Caco-2 (cell line): Measurements from ENCODE around the gene AMFR. TPM values are rescaled to one million over a fixed set of nuclear protein-coding genes. Genes with fewer than 3 reads are reported as not detected.
A peak's percentile ranks its signal among the peaks of the same experiment; 100 is the strongest.

Source experiments
- BruUV-seq: library from RNA; stranded (reverse); fragments of 400-500 nt; replicated peaks from 2 replicates; lab custom pipeline; 2021; lab: Mats Ljungman, UMichigan
- CTCF ChIA-PET: fragments of 300-600 bp; sonication (Branson Sonifier 250); formaldehyde crosslinking; loops from one replicate; lab custom pipeline; 2022; ENCODE audit warnings: antibody characterized with exemption; lab: Charles Lee
- POLR2A ChIA-PET: fragments of 300-600 bp; sonication (Branson Sonifier 250); formaldehyde crosslinking; loops from one replicate; lab custom pipeline; 2022; ENCODE audit warnings: antibody characterized with exemption; lab: Charles Lee
- DNase-seq, 2 experiments: peaks; one replicate each; pipeline versions ENCODE4 v3.0.0 to v3.0.0-alpha.2; 2020 to 2022
- H3K27me3 ChIP-seq: replicated peaks from 2 replicates; pipeline ENCODE4 v1.6.0; 2011; ENCODE audit warnings: low read length; ENCODE audit not compliant: control insufficient read depth, insufficient read depth
- H3K36me3 ChIP-seq: 2 replicates; pipeline ENCODE4 v1.5.1; 2011; ENCODE audit warnings: low read length; ENCODE audit not compliant: control insufficient read depth, insufficient read depth
- H3K4me1 ChIP-seq: fragments of 250-450 bp; sonication (Bioruptor Pico); 2 replicates; pipeline ENCODE4 v1.5.1; 2020; ENCODE audit warnings: mild to moderate bottlenecking
- H3K4me3 ChIP-seq: 2 replicates; pipeline ENCODE4 v1.5.1; 2011; ENCODE audit warnings: low read depth, mild to moderate bottlenecking, control low read depth, low read length
- H3K9me3 ChIP-seq: fragments of 250-450 bp; sonication (Bioruptor Pico); 2 replicates; pipeline ENCODE4 v1.5.1; 2020; ENCODE audit warnings: mild to moderate bottlenecking, moderate library complexity
- H3K27ac Mint-ChIP-seq: one replicate; pipeline ENCODE4 v1.8.0; 2022; ENCODE audit warnings: mixed read lengths; ENCODE audit not compliant: unreplicated experiment
- H3K27me3 Mint-ChIP-seq: one replicate; pipeline ENCODE4 v1.8.0; 2022; ENCODE audit warnings: mixed read lengths; ENCODE audit not compliant: insufficient read depth, unreplicated experiment
- H3K36me3 Mint-ChIP-seq: one replicate; pipeline ENCODE4 v1.8.0; 2022; ENCODE audit warnings: mild to moderate bottlenecking, mixed read lengths; ENCODE audit not compliant: insufficient read depth, unreplicated experiment
- H3K4me1 Mint-ChIP-seq: one replicate; pipeline ENCODE4 v1.8.0; 2022; ENCODE audit warnings: low read depth, mixed read lengths; ENCODE audit not compliant: unreplicated experiment
- H3K4me3 Mint-ChIP-seq: one replicate; pipeline ENCODE4 v1.8.0; 2022; ENCODE audit warnings: mild to moderate bottlenecking, moderate library complexity, mixed read lengths; ENCODE audit not compliant: unreplicated experiment
- H3K9me3 Mint-ChIP-seq: one replicate; pipeline ENCODE4 v1.8.0; 2022; ENCODE audit warnings: mixed read lengths; ENCODE audit not compliant: unreplicated experiment
- CTCF ChIP-seq, 2 experiments: fragments of 200-600 bp in 1 of 2; IDR thresholded peaks; 1 replicate in 1 of 2; 2 replicates in 1 of 2; pipeline versions ENCODE4 v1.5.1 to v1.8.0; 2011 to 2022; ENCODE audit warnings: antibody characterized with exemption in 1 of 2, control low read depth in 1 of 2, inconsistent platforms in 1 of 2, low read depth in 1 of 2, low read length in 1 of 2, mild to moderate bottlenecking in 1 of 2, moderate library complexity in 1 of 2; ENCODE audit not compliant: insufficient read depth in 1 of 2, severe bottlenecking in 1 of 2, unreplicated experiment in 1 of 2
- intact Hi-C: fragments of 100-400 bp; cut with micrococcal nuclease; formaldehyde crosslinking; loops from one replicate; pipeline ENCODE4 v1.10.0; 2022; ENCODE audit not compliant: unreplicated experiment
- total RNA-seq: library from RNA; stranded (reverse); gene quantifications from 2 replicates; pipeline ENCODE4 v1.2.3, GENCODE V29; 2022

AMFR gene
- total RNA-seq, 1 experiment from 2014 or later: 106 TPM

- intact Hi-C loops: no loop called here
- Mint-ChIP-seq H3K9me3 (no peaks in the 10 kb centered on the region), H3K27ac (no peak overlapping the region), H3K36me3 (peaks cover 60% of the 10 kb centered on the region), H3K4me1 (peaks cover 29% of the 10 kb centered on the region), H3K4me3 (peak overlapping the region; percentile 41), H3K27me3 (no peaks in the 10 kb centered on the region)
- TF ChIP-seq CTCF (IDR thresholded peaks at IDR 0.05; ENCODE audit: insufficient read depth in 1 of 2, low read depth in 1 of 2, low read length in 1 of 2, severe bottlenecking in 1 of 2, unreplicated experiment in 1 of 2): no peak
- Histone ChIP-seq H3K27me3 (no peaks in the 10 kb centered on the region), H3K9me3 (no peaks in the 10 kb centered on the region), H3K4me1 (peaks cover 32% of the 10 kb centered on the region), H3K36me3 (0 out of 2 replicates have a peak, but pooled peaks cover 1% of the 10 kb centered on the region), H3K4me3 (no peak overlapping the region)
- ChIA-PET POLR2A (interaction anchor here (0.5 kb wide), 1 partner anchor 10 kb away, joined by 3 read pairs; no protein-coding TSS in a partner anchor), CTCF (no interaction called here)
- no peak for DNase-seq
- BruUV-seq: no TSS peak
Observed at GRCh38 chr16:56447286-56447685, 21.9 kb upstream of the AMFR start.

GRCh38 chr16:56438038-56438437, 12.7 kb upstream of the AMFR start:
- Histone ChIP-seq H3K4me1 (no peaks in the 10 kb centered on the region), H3K36me3 (peaks cover 3% of the 10 kb centered on the region), H3K9me3 (no peaks in the 10 kb centered on the region), H3K4me3 (no peak overlapping the region), H3K27me3 (no peaks in the 10 kb centered on the region)
- no peak overlapping the region for H3K27ac Mint-ChIP-seq
- H3K9me3 Mint-ChIP-seq: no peaks in the 10 kb centered on the region
- H3K27me3 Mint-ChIP-seq: no peaks in the 10 kb centered on the region
- intact Hi-C loops: no loop called here
- peaks cover 68% of the 10 kb centered on the region for H3K36me3 Mint-ChIP-seq
- ChIA-PET CTCF (no interaction called here), POLR2A (interaction anchor here (0.6 to 1.7 kb wide), 2 partner anchors 9 to 13 kb away, joined by 3 to 4 read pairs; partner anchors contain the start of gene NUDT21)
- TF ChIP-seq CTCF (IDR thresholded peaks at IDR 0.05; ENCODE audit: insufficient read depth in 1 of 2, low read depth in 1 of 2, low read length in 1 of 2, severe bottlenecking in 1 of 2, unreplicated experiment in 1 of 2): no peak
- H3K4me1 Mint-ChIP-seq: no peaks in the 10 kb centered on the region
- BruUV-seq: no TSS peak
- H3K4me3 Mint-ChIP-seq: no peak overlapping the region
- no peak for DNase-seq

- no peaks in the 10 kb centered on the region for H3K9me3 Mint-ChIP-seq
- intact Hi-C loops: no loop called here
- ChIA-PET CTCF (no interaction called here), POLR2A (no interaction called here)
- Histone ChIP-seq H3K9me3 (no peaks in the 10 kb centered on the region), H3K27me3 (no peaks in the 10 kb centered on the region), H3K36me3 (peaks cover 3% of the 10 kb centered on the region; the same call in 1 of the 2 replicates), H3K4me3 (no peak overlapping the region), H3K4me1 (no peaks in the 10 kb centered on the region)
- no peak overlapping the region for H3K4me3 Mint-ChIP-seq
- H3K27me3 Mint-ChIP-seq: no peaks in the 10 kb centered on the region
- BruUV-seq: no TSS peak
- H3K4me1 Mint-ChIP-seq: no peaks in the 10 kb centered on the region
- no peak overlapping the region for H3K27ac Mint-ChIP-seq
- DNase-seq: no peak
- no peak for TF ChIP-seq CTCF (IDR thresholded peaks at IDR 0.05; ENCODE audit: insufficient read depth in 1 of 2, low read depth in 1 of 2, low read length in 1 of 2, severe bottlenecking in 1 of 2, unreplicated experiment in 1 of 2)
- H3K36me3 Mint-ChIP-seq: peaks cover 63% of the 10 kb centered on the region
Observed at GRCh38 chr16:56436258-56436657, 10.9 kb upstream of the AMFR start.
